ENCODE results near the gene DSCAM.

DNA sequence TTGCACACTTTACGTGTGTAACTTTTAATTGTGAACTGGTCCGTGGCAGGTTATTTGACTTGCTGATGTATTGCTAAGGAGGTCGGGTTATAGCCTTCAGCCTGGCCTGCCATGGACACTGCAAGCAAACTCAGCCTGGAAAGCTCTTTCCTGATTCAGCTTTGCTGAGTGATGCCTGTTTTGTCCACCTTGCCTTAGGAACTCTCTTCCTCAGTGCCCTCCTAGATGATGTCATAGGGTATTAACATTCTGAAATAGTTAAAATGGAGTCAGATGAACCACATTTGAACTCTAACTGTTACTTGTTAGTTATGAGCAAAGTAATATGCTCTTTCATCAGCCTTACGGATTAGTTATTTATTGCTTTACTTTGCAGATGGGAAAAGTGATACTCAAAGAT, 533.7 kb downstream of the DSCAM start:
- TF ChIP-seq, protein P1, sequence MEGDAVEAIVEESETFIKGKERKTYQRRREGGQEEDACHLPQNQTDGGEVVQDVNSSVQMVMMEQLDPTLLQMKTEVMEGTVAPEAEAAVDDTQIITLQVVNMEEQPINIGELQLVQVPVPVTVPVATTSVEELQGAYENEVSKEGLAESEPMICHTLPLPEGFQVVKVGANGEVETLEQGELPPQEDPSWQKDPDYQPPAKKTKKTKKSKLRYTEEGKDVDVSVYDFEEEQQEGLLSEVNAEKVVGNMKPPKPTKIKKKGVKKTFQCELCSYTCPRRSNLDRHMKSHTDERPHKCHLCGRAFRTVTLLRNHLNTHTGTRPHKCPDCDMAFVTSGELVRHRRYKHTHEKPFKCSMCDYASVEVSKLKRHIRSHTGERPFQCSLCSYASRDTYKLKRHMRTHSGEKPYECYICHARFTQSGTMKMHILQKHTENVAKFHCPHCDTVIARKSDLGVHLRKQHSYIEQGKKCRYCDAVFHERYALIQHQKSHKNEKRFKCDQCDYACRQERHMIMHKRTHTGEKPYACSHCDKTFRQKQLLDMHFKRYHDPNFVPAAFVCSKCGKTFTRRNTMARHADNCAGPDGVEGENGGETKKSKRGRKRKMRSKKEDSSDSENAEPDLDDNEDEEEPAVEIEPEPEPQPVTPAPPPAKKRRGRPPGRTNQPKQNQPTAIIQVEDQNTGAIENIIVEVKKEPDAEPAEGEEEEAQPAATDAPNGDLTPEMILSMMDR (IDR thresholded peaks at IDR 0.05), result no peak
- no peak for TF ChIP-seq POLR2A (IDR thresholded peaks at IDR 0.05)
